ENCODE data around the gene PRR23B. TPM values are rescaled to one million over a fixed set of nuclear protein-coding genes. Genes with fewer than 3 reads are reported as not detected.

The PRR23B gene
- not detected in 2 replicates for total RNA-seq (ENCODE audit: low replicate concordance)

GRCh38 chr3:139020868-139021234, at the start of gene PRR23B:
Gene PRR23B (minus strand): TSS chr3:139020926. CDS start chr3:139020661, 265 bp downstream.
- Histone ChIP-seq H3F3A (ENCODE audit: low read depth) (no peaks in the 10 kb centered on the region), H3K36me3 (no peaks in the 10 kb centered on the region), H3K4me1 (no peaks in the 10 kb centered on the region), H3K79me2 (ENCODE audit: low read depth) (no peaks in the 10 kb centered on the region), H3K4me2 (no peak within 1 kb of the TSS), H3K4me3 (no peak within 1 kb of the TSS), H4K20me1 (ENCODE audit: low read depth) (no peaks in the 10 kb centered on the region), H2AFZ (replicated peaks) (no peak within 1 kb of the TSS), H3K9me3 (ENCODE audit: low read depth) (no peaks in the 10 kb centered on the region), H3K9ac (no peak within 1 kb of the TSS), H3K27me3 (no peaks in the 10 kb centered on the region), H3K27ac (no peak within 1 kb of the TSS)
- H3K9me3 Mint-ChIP-seq: peaks cover 10% of the 10 kb centered on the region
- no peaks in the 10 kb centered on the region for H3K4me1 Mint-ChIP-seq
- no peaks in the 10 kb centered on the region for H3K27me3 Mint-ChIP-seq (ENCODE audit: insufficient read depth, low read depth)
- H3K4me3 Mint-ChIP-seq: no peak within 1 kb of the TSS
- no peak within 1 kb of the TSS for H3K27ac Mint-ChIP-seq
- TF ChIP-seq EZH2phosphoT487 (IDR thresholded peaks at IDR 0.05): no peak
- no peak for TF ChIP-seq EZH2 (IDR thresholded peaks at IDR 0.05)
- TF ChIP-seq CTCF (IDR thresholded peaks at IDR 0.05): peak; percentile 35
- DNase-seq (ENCODE audit: low spot score): no peak
- H3K36me3 Mint-ChIP-seq: no peaks in the 10 kb centered on the region

- Histone ChIP-seq H3K4me1 (no peaks in the 10 kb centered on the region), H3K9me3 (ENCODE audit: low read depth) (no peaks in the 10 kb centered on the region), H3K27me3 (no peaks in the 10 kb centered on the region), H3K4me3 (no peak overlapping the region), H2AFZ (replicated peaks) (no peak overlapping the region), H3K9ac (no peak overlapping the region), H4K20me1 (ENCODE audit: low read depth) (no peaks in the 10 kb centered on the region), H3K27ac (no peak overlapping the region), H3K4me2 (no peak overlapping the region), H3K36me3 (no peaks in the 10 kb centered on the region), H3F3A (ENCODE audit: low read depth) (no peaks in the 10 kb centered on the region), H3K79me2 (ENCODE audit: low read depth) (no peaks in the 10 kb centered on the region)
- no peaks in the 10 kb centered on the region for H3K9me3 Mint-ChIP-seq
- no peaks in the 10 kb centered on the region for H3K4me1 Mint-ChIP-seq
- TF ChIP-seq CTCF (IDR thresholded peaks at IDR 0.05) (no peak), EZH2phosphoT487 (IDR thresholded peaks at IDR 0.05) (no peak), EZH2 (IDR thresholded peaks at IDR 0.05) (no peak)
- H3K27ac Mint-ChIP-seq: no peak overlapping the region
- no peaks in the 10 kb centered on the region for H3K36me3 Mint-ChIP-seq
- H3K27me3 Mint-ChIP-seq (ENCODE audit: insufficient read depth, low read depth): no peaks in the 10 kb centered on the region
- H3K4me3 Mint-ChIP-seq: no peak overlapping the region
- no peak for DNase-seq (ENCODE audit: low spot score)
These were observed 42.2 kb upstream of the PRR23B start for GRCh38 chr3:139062918-139063317.

GRCh38 chr3:139052802-139053600, 32.3 kb upstream of the PRR23B start:
- Mint-ChIP-seq H3K27ac (no peak overlapping the region), H3K4me3 (no peak overlapping the region), H3K9me3 (peaks cover 19% of the 10 kb centered on the region), H3K27me3 (ENCODE audit: insufficient read depth, low read depth) (peaks cover 2% of the 10 kb centered on the region), H3K36me3 (no peaks in the 10 kb centered on the region), H3K4me1 (no peaks in the 10 kb centered on the region)
- Histone ChIP-seq H3K9me3 (ENCODE audit: low read depth) (no peaks in the 10 kb centered on the region), H3K27ac (no peak overlapping the region), H4K20me1 (ENCODE audit: low read depth) (no peaks in the 10 kb centered on the region), H3K4me2 (no peak overlapping the region), H3K4me1 (no peaks in the 10 kb centered on the region), H3K4me3 (no peak overlapping the region), H3K36me3 (no peaks in the 10 kb centered on the region), H3K9ac (no peak overlapping the region), H3F3A (ENCODE audit: low read depth) (no peaks in the 10 kb centered on the region), H2AFZ (replicated peaks) (no peak overlapping the region), H3K79me2 (ENCODE audit: low read depth) (no peaks in the 10 kb centered on the region), H3K27me3 (no peaks in the 10 kb centered on the region)
- TF ChIP-seq EZH2 (IDR thresholded peaks at IDR 0.05): no peak
- no peak for TF ChIP-seq EZH2phosphoT487 (IDR thresholded peaks at IDR 0.05)
- no peak for TF ChIP-seq CTCF (IDR thresholded peaks at IDR 0.05)
- DNase-seq (ENCODE audit: low spot score): no peak

All from neural progenitor cell (in vitro differentiated cells).